ENCODE measurements around the gene VPS26B.

Gene VPS26B

GRCh38 chr11:134199531-134199930, 24.9 kb upstream of the VPS26B start:
- H3K36me3 ChIP-seq (ENCODE audit: control insufficient read depth in 4 of 4, insufficient read depth in 4 of 4, low read length in 3 of 4), result peaks cover 23 to 71% (median 48%) of the 10 kb centered on the region in 4 experiments
- H3K27ac ChIP-seq (ENCODE audit: insufficient read depth in 1 of 2, low read depth in 1 of 2, low read length in 2 of 2, poor library complexity in 1 of 2, severe bottlenecking in 2 of 2), result no peak overlapping the region
- POLR2A ChIA-PET, result interaction anchor here (0.5 kb wide), 1 partner anchor 10 kb away, joined by 3 read pairs; no protein-coding TSS in a partner anchor
- no peaks in the 10 kb centered on the region for H3K4me1 ChIP-seq (ENCODE audit: control extremely low read depth in 1 of 4, control insufficient read depth in 4 of 4, insufficient read depth in 4 of 4, low read length in 3 of 4)
- CTCF ChIA-PET, result no interaction called here
- WGBS (ENCODE audit: insufficient coverage), result 100% methylated on average over 2 of the region's 9 CpGs
- no peak for DNase-seq
- H3K4me3 ChIP-seq (ENCODE audit: control insufficient read depth in 1 of 7, extremely low read depth in 1 of 7, insufficient read depth in 4 of 7, low read depth in 2 of 7, low read length in 6 of 7), result no peak overlapping the region
- H3K27me3 ChIP-seq (replicated peaks in 2 of 5; ENCODE audit: control insufficient read depth in 4 of 5, insufficient read depth in 5 of 5, low read length in 4 of 5), result no peaks in the 10 kb centered on the region
- no peaks in the 10 kb centered on the region for H3K9me3 ChIP-seq (ENCODE audit: control extremely low read depth in 1 of 5, control insufficient read depth in 4 of 5, insufficient read depth in 2 of 5, low read depth in 1 of 5, low read length in 4 of 5)

GRCh38 chr11:134200688-134201087, 23.8 kb upstream of the VPS26B start:
- 100% methylated on average over 4 of the region's 6 CpGs for WGBS (ENCODE audit: insufficient coverage)
- ChIA-PET CTCF (no interaction called here), POLR2A (no interaction called here)
- Histone ChIP-seq H3K4me1 (ENCODE audit: control extremely low read depth in 1 of 4, control insufficient read depth in 4 of 4, insufficient read depth in 4 of 4, low read length in 3 of 4) (no peaks in the 10 kb centered on the region), H3K36me3 (ENCODE audit: control insufficient read depth in 4 of 4, insufficient read depth in 4 of 4, low read length in 3 of 4) (peaks cover 19 to 72% (median 51%) of the 10 kb centered on the region in 4 experiments), H3K4me3 (ENCODE audit: control insufficient read depth in 1 of 7, extremely low read depth in 1 of 7, insufficient read depth in 4 of 7, low read depth in 2 of 7, low read length in 6 of 7) (no peak overlapping the region), H3K27ac (ENCODE audit: insufficient read depth in 1 of 2, low read depth in 1 of 2, low read length in 2 of 2, poor library complexity in 1 of 2, severe bottlenecking in 2 of 2) (no peak overlapping the region), H3K27me3 (replicated peaks in 2 of 5; ENCODE audit: control insufficient read depth in 4 of 5, insufficient read depth in 5 of 5, low read length in 4 of 5) (no peaks in the 10 kb centered on the region), H3K9me3 (ENCODE audit: control extremely low read depth in 1 of 5, control insufficient read depth in 4 of 5, insufficient read depth in 2 of 5, low read depth in 1 of 5, low read length in 4 of 5) (no peaks in the 10 kb centered on the region)
- no peak for DNase-seq

GRCh38 chr11:134202661-134203060, 21.8 kb upstream of the VPS26B start:
- H3K27ac ChIP-seq (ENCODE audit: insufficient read depth in 1 of 2, low read depth in 1 of 2, low read length in 2 of 2, poor library complexity in 1 of 2, severe bottlenecking in 2 of 2), result no peak overlapping the region
- H3K27me3 ChIP-seq (replicated peaks in 2 of 5; ENCODE audit: control insufficient read depth in 4 of 5, insufficient read depth in 5 of 5, low read length in 4 of 5), result no peaks in the 10 kb centered on the region
- POLR2A ChIA-PET, result no interaction called here
- H3K4me3 ChIP-seq (ENCODE audit: control insufficient read depth in 1 of 7, extremely low read depth in 1 of 7, insufficient read depth in 4 of 7, low read depth in 2 of 7, low read length in 6 of 7), result no peak overlapping the region
- CTCF ChIA-PET, result interaction anchor here (1.0 kb wide), 2 partner anchors 10 to 47 kb away, joined by 3 read pairs; no protein-coding TSS in a partner anchor
- H3K9me3 ChIP-seq (ENCODE audit: control extremely low read depth in 1 of 5, control insufficient read depth in 4 of 5, insufficient read depth in 2 of 5, low read depth in 1 of 5, low read length in 4 of 5), result no peaks in the 10 kb centered on the region
- no peaks in the 10 kb centered on the region for H3K4me1 ChIP-seq (ENCODE audit: control extremely low read depth in 1 of 4, control insufficient read depth in 4 of 4, insufficient read depth in 4 of 4, low read length in 3 of 4)
- no peak for DNase-seq
- H3K36me3 ChIP-seq (ENCODE audit: control insufficient read depth in 4 of 4, insufficient read depth in 4 of 4, low read length in 3 of 4), result peaks cover 21 to 75% (median 59%) of the 10 kb centered on the region in 4 experiments
- no CpG with 5 or more reads among the region's 4 CpGs for WGBS (ENCODE audit: insufficient coverage)

GRCh38 chr11:134205729-134206128, 18.7 kb upstream of the VPS26B start:
- ChIA-PET POLR2A (no interaction called here), CTCF (interaction anchor here (1.0 to 2.0 kb wide), 2 partner anchors 11 to 39 kb away, joined by 3 to 8 read pairs; no protein-coding TSS in a partner anchor)
- no peaks in the 10 kb centered on the region for H3K9me3 ChIP-seq (ENCODE audit: control extremely low read depth in 1 of 5, control insufficient read depth in 4 of 5, insufficient read depth in 2 of 5, low read depth in 1 of 5, low read length in 4 of 5)
- H3K36me3 ChIP-seq (ENCODE audit: control insufficient read depth in 4 of 4, insufficient read depth in 4 of 4, low read length in 3 of 4), result peaks cover 18 to 85% (median 72%) of the 10 kb centered on the region in 4 experiments
- no peaks in the 10 kb centered on the region for H3K27me3 ChIP-seq (replicated peaks in 2 of 5; ENCODE audit: control insufficient read depth in 4 of 5, insufficient read depth in 5 of 5, low read length in 4 of 5)
- 95% methylated on average over 4 of the region's 9 CpGs for WGBS (ENCODE audit: insufficient coverage)
- H3K4me1 ChIP-seq (ENCODE audit: control extremely low read depth in 1 of 4, control insufficient read depth in 4 of 4, insufficient read depth in 4 of 4, low read length in 3 of 4), result no peaks in the 10 kb centered on the region
- H3K27ac ChIP-seq (ENCODE audit: insufficient read depth in 1 of 2, low read depth in 1 of 2, low read length in 2 of 2, poor library complexity in 1 of 2, severe bottlenecking in 2 of 2), result no peak overlapping the region
- DNase-seq, result no peak
- H3K4me3 ChIP-seq (ENCODE audit: control insufficient read depth in 1 of 7, extremely low read depth in 1 of 7, insufficient read depth in 4 of 7, low read depth in 2 of 7, low read length in 6 of 7), result no peak overlapping the region

- Histone ChIP-seq H3K4me1 (ENCODE audit: control extremely low read depth in 1 of 4, control insufficient read depth in 4 of 4, insufficient read depth in 4 of 4, low read length in 3 of 4) (no peaks in the 10 kb centered on the region), H3K36me3 (ENCODE audit: control insufficient read depth in 4 of 4, insufficient read depth in 4 of 4, low read length in 3 of 4) (peaks cover 18 to 84% (median 70%) of the 10 kb centered on the region in 4 experiments), H3K27me3 (replicated peaks in 2 of 5; ENCODE audit: control insufficient read depth in 4 of 5, insufficient read depth in 5 of 5, low read length in 4 of 5) (no peaks in the 10 kb centered on the region), H3K9me3 (ENCODE audit: control extremely low read depth in 1 of 5, control insufficient read depth in 4 of 5, insufficient read depth in 2 of 5, low read depth in 1 of 5, low read length in 4 of 5) (no peaks in the 10 kb centered on the region), H3K4me3 (ENCODE audit: control insufficient read depth in 1 of 7, extremely low read depth in 1 of 7, insufficient read depth in 4 of 7, low read depth in 2 of 7, low read length in 6 of 7) (no peak overlapping the region), H3K27ac (ENCODE audit: insufficient read depth in 1 of 2, low read depth in 1 of 2, low read length in 2 of 2, poor library complexity in 1 of 2, severe bottlenecking in 2 of 2) (no peak overlapping the region)
- no peak for DNase-seq
- POLR2A ChIA-PET, result no interaction called here
- CTCF ChIA-PET, result interaction anchor here (1.0 to 2.0 kb wide), 2 partner anchors 11 to 38 kb away, joined by 3 to 8 read pairs; no protein-coding TSS in a partner anchor
- WGBS (ENCODE audit: insufficient coverage), result 100% methylated on average over 1 of the region's 5 CpGs
Measured at GRCh38 chr11:134206185-134206584, 18.3 kb upstream of the VPS26B start.

GRCh38 chr11:134207538-134208239, 16.8 kb upstream of the VPS26B start:
- ChIA-PET CTCF (interaction anchor here (0.7 to 3.6 kb wide), 6 partner anchors 17 to 133 kb away, joined by 3 to 17 read pairs (median 4); partner anchors contain the start of genes NCAPD3 and VPS26B), POLR2A (interaction anchor here (1.5 kb wide), 1 partner anchor 17 kb away, joined by 4 read pairs; the partner anchor contains the start of genes NCAPD3 and VPS26B)
- H3K9me3 ChIP-seq (ENCODE audit: control extremely low read depth in 1 of 5, control insufficient read depth in 4 of 5, insufficient read depth in 2 of 5, low read depth in 1 of 5, low read length in 4 of 5), result no peaks in the 10 kb centered on the region
- no peaks in the 10 kb centered on the region for H3K27me3 ChIP-seq (replicated peaks in 2 of 5; ENCODE audit: control insufficient read depth in 4 of 5, insufficient read depth in 5 of 5, low read length in 4 of 5)
- 97% methylated on average over 12 of the region's 16 CpGs for WGBS (ENCODE audit: insufficient coverage)
- peaks cover 14 to 73% (median 57%) of the 10 kb centered on the region in 4 experiments for H3K36me3 ChIP-seq (ENCODE audit: control insufficient read depth in 4 of 4, insufficient read depth in 4 of 4, low read length in 3 of 4)
- no peaks in the 10 kb centered on the region for H3K4me1 ChIP-seq (ENCODE audit: control extremely low read depth in 1 of 4, control insufficient read depth in 4 of 4, insufficient read depth in 4 of 4, low read length in 3 of 4)
- no peak overlapping the region for H3K27ac ChIP-seq (ENCODE audit: insufficient read depth in 1 of 2, low read depth in 1 of 2, low read length in 2 of 2, poor library complexity in 1 of 2, severe bottlenecking in 2 of 2)
- DNase-seq, result peak; percentile 36 to 61 (median 58)
- no peak overlapping the region for H3K4me3 ChIP-seq (ENCODE audit: control insufficient read depth in 1 of 7, extremely low read depth in 1 of 7, insufficient read depth in 4 of 7, low read depth in 2 of 7, low read length in 6 of 7)

- Histone ChIP-seq H3K27ac (ENCODE audit: insufficient read depth in 1 of 2, low read depth in 1 of 2, low read length in 2 of 2, poor library complexity in 1 of 2, severe bottlenecking in 2 of 2) (no peak overlapping the region), H3K27me3 (replicated peaks in 2 of 5; ENCODE audit: control insufficient read depth in 4 of 5, insufficient read depth in 5 of 5, low read length in 4 of 5) (no peaks in the 10 kb centered on the region), H3K4me1 (ENCODE audit: control extremely low read depth in 1 of 4, control insufficient read depth in 4 of 4, insufficient read depth in 4 of 4, low read length in 3 of 4) (no peaks in the 10 kb centered on the region), H3K4me3 (ENCODE audit: control insufficient read depth in 1 of 7, extremely low read depth in 1 of 7, insufficient read depth in 4 of 7, low read depth in 2 of 7, low read length in 6 of 7) (no peak overlapping the region), H3K9me3 (ENCODE audit: control extremely low read depth in 1 of 5, control insufficient read depth in 4 of 5, insufficient read depth in 2 of 5, low read depth in 1 of 5, low read length in 4 of 5) (no peaks in the 10 kb centered on the region), H3K36me3 (ENCODE audit: control insufficient read depth in 4 of 4, insufficient read depth in 4 of 4, low read length in 3 of 4) (peaks cover 7 to 51% (median 27%) of the 10 kb centered on the region in 4 experiments)
- WGBS (ENCODE audit: insufficient coverage), result 97% methylated on average over 7 of the region's 7 CpGs
- CTCF ChIA-PET, result no interaction called here
- POLR2A ChIA-PET, result no interaction called here
- DNase-seq, result no peak
Measured at GRCh38 chr11:134215836-134216235, 8.6 kb upstream of the VPS26B start.

Measured in common myeloid progenitor, CD34-positive (primary cell).